ENCODE results near the gene ITPRIP.

ITPRIP gene

DNA sequence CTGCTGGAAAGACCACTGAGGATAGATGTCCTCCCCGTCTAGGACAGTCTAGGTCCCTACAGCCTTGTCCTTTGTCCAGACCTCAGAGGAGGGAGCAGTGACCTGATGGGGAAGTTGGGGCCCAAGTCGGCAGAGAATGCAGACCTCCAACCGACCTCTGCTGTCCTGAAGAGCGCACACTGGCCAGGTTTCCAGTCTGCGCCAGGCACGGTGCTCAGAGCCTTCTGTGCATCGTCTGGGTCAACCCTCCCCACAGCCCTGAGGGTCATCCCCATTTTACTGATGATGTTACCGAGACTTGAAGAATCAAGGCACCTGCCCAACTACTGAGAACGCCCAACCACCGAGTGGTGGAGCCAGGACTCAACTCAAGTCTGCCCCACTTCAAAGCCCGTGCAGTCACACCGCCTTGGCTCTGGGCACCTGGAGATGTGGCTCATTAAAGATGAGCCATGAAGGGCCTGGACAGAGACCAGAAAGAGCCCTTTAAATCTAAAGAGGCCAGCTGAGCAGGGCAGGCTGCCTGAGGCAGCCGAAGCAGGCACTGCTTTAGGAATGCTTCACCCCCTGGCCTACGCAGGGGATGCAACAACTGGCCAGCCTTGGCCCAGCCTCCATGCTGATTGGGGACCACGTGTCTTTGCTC lies 4.4 kb downstream of the ITPRIP start:
- Histone ChIP-seq H3K14ac (ENCODE audit: low read length) (no peak overlapping the region), H3K9me3 (replicated peaks in 1 of 2; ENCODE audit: control insufficient read depth in 2 of 2, insufficient read depth in 1 of 2, low read depth in 1 of 2, low read length in 2 of 2) (no peaks in the 10 kb centered on the region), H3K27me3 (ENCODE audit: control insufficient read depth in 3 of 3, insufficient read depth in 3 of 3, low read depth in 1 of 3, low read length in 3 of 3) (peaks cover 0 to 37% (median 0%) of the 10 kb centered on the region in 3 experiments), H3K4me1 (ENCODE audit: control insufficient read depth in 2 of 2, insufficient read depth in 1 of 2, low read depth in 1 of 2, low read length in 2 of 2) (peaks cover 51 to 53% of the 10 kb centered on the region in 2 donors), H2BK5ac (ENCODE audit: low read length) (no peak overlapping the region), H3K36me3 (replicated peaks in 1 of 2; ENCODE audit: control insufficient read depth in 2 of 2, insufficient read depth in 2 of 2, low read length in 2 of 2) (peaks cover 0 to 24% of the 10 kb centered on the region in 2 donors), H3K4me2 (ENCODE audit: insufficient read depth, low read length, poor library complexity, severe bottlenecking) (no peak overlapping the region), H3K27ac (replicated peaks; ENCODE audit: low read length) (no peak overlapping the region), H2BK12ac (ENCODE audit: low read length) (no peak overlapping the region), H3K18ac (ENCODE audit: low read length) (no peak overlapping the region), H3K23ac (ENCODE audit: low read depth, low read length, poor library complexity) (no peak overlapping the region), H2BK15ac (ENCODE audit: low read length) (no peak overlapping the region), H3K9ac (ENCODE audit: low read depth, low read length, poor library complexity) (no peak overlapping the region), H2AK5ac (ENCODE audit: low read depth, low read length) (no peak overlapping the region), H3K4me3 (ENCODE audit: low read length in 2 of 2) (no peak overlapping the region), H4K8ac (ENCODE audit: low read depth, low read length) (no peak overlapping the region), H2BK120ac (ENCODE audit: low read depth, low read length) (no peak overlapping the region), H3K79me1 (ENCODE audit: low read depth, low read length) (peaks cover 6% of the 10 kb centered on the region), H2AFZ (ENCODE audit: low read length) (no peak overlapping the region), H3K4ac (ENCODE audit: low read length) (no peak overlapping the region), H4K91ac (ENCODE audit: low read depth, low read length, poor library complexity) (no peak overlapping the region)
- no CpG with 5 or more reads among the region's 15 CpGs for whole genome bisulfite sequencing, 2 donors (ENCODE audit: extremely low coverage in 2 of 2, insufficient read length in 2 of 2, insufficient replicate concordance in 1 of 2)
- DNase-seq (ENCODE audit: low spot score), result no peak

GRCh38 chr10:104333032-104333727 lies 5.1 kb downstream of the ITPRIP start:
- peaks cover 55% of the 10 kb centered on the region in 2 donors for H3K4me1 ChIP-seq (ENCODE audit: control insufficient read depth in 2 of 2, insufficient read depth in 1 of 2, low read depth in 1 of 2, low read length in 2 of 2)
- H2BK5ac ChIP-seq (ENCODE audit: low read length), result no peak overlapping the region
- no peak overlapping the region for H2BK15ac ChIP-seq (ENCODE audit: low read length)
- no peak overlapping the region for H4K91ac ChIP-seq (ENCODE audit: low read depth, low read length, poor library complexity)
- H2BK12ac ChIP-seq (ENCODE audit: low read length), result no peak overlapping the region
- H3K27ac ChIP-seq (replicated peaks; ENCODE audit: low read length), result no peak overlapping the region
- H3K23ac ChIP-seq (ENCODE audit: low read depth, low read length, poor library complexity), result no peak overlapping the region
- H3K4me2 ChIP-seq (ENCODE audit: insufficient read depth, low read length, poor library complexity, severe bottlenecking), result no peak overlapping the region
- H2AK5ac ChIP-seq (ENCODE audit: low read depth, low read length), result no peak overlapping the region
- H3K36me3 ChIP-seq (replicated peaks in 1 of 2; ENCODE audit: control insufficient read depth in 2 of 2, insufficient read depth in 2 of 2, low read length in 2 of 2), result peaks cover 0 to 24% of the 10 kb centered on the region in 2 donors
- H2BK120ac ChIP-seq (ENCODE audit: low read depth, low read length), result no peak overlapping the region
- H3K18ac ChIP-seq (ENCODE audit: low read length), result no peak overlapping the region
- no peak overlapping the region for H3K4me3 ChIP-seq (ENCODE audit: low read length in 2 of 2)
- no CpG with 5 or more reads among the region's 13 CpGs for WGBS, 2 donors (ENCODE audit: extremely low coverage in 2 of 2, insufficient read length in 2 of 2, insufficient replicate concordance in 1 of 2)
- H3K14ac ChIP-seq (ENCODE audit: low read length), result no peak overlapping the region
- H2AFZ ChIP-seq (ENCODE audit: low read length), result no peak overlapping the region
- peaks cover 6% of the 10 kb centered on the region for H3K79me1 ChIP-seq (ENCODE audit: low read depth, low read length)
- H4K8ac ChIP-seq (ENCODE audit: low read depth, low read length), result no peak overlapping the region
- H3K9ac ChIP-seq (ENCODE audit: low read depth, low read length, poor library complexity), result no peak overlapping the region
- no peaks in the 10 kb centered on the region for H3K9me3 ChIP-seq (replicated peaks in 1 of 2; ENCODE audit: control insufficient read depth in 2 of 2, insufficient read depth in 1 of 2, low read depth in 1 of 2, low read length in 2 of 2)
- H3K27me3 ChIP-seq (ENCODE audit: control insufficient read depth in 3 of 3, insufficient read depth in 3 of 3, low read depth in 1 of 3, low read length in 3 of 3), result peaks cover 0 to 37% (median 0%) of the 10 kb centered on the region in 3 experiments
- no peak for DNase-seq (ENCODE audit: low spot score)
- no peak overlapping the region for H3K4ac ChIP-seq (ENCODE audit: low read length)

- no peak overlapping the region for H3K9ac ChIP-seq (ENCODE audit: low read depth, low read length, poor library complexity)
- no peak overlapping the region for H2BK120ac ChIP-seq (ENCODE audit: low read depth, low read length)
- H3K4me2 ChIP-seq (ENCODE audit: insufficient read depth, low read length, poor library complexity, severe bottlenecking), result no peak overlapping the region
- no peak overlapping the region for H2BK5ac ChIP-seq (ENCODE audit: low read length)
- H2BK12ac ChIP-seq (ENCODE audit: low read length), result no peak overlapping the region
- no peak overlapping the region for H4K8ac ChIP-seq (ENCODE audit: low read depth, low read length)
- DNase-seq (ENCODE audit: low spot score), result no peak
- no peak overlapping the region for H4K91ac ChIP-seq (ENCODE audit: low read depth, low read length, poor library complexity)
- H3K4me3 ChIP-seq (ENCODE audit: low read length in 2 of 2), result no peak overlapping the region
- H3K4ac ChIP-seq (ENCODE audit: low read length), result no peak overlapping the region
- H2AK5ac ChIP-seq (ENCODE audit: low read depth, low read length), result no peak overlapping the region
- H3K36me3 ChIP-seq (replicated peaks in 1 of 2; ENCODE audit: control insufficient read depth in 2 of 2, insufficient read depth in 2 of 2, low read length in 2 of 2), result peaks cover 0 to 24% of the 10 kb centered on the region in 2 donors
- H3K9me3 ChIP-seq (replicated peaks in 1 of 2; ENCODE audit: control insufficient read depth in 2 of 2, insufficient read depth in 1 of 2, low read depth in 1 of 2, low read length in 2 of 2), result no peaks in the 10 kb centered on the region
- peaks cover 6% of the 10 kb centered on the region for H3K79me1 ChIP-seq (ENCODE audit: low read depth, low read length)
- H3K4me1 ChIP-seq (ENCODE audit: control insufficient read depth in 2 of 2, insufficient read depth in 1 of 2, low read depth in 1 of 2, low read length in 2 of 2), result peaks cover 62% of the 10 kb centered on the region in 2 donors
- no peak overlapping the region for H3K14ac ChIP-seq (ENCODE audit: low read length)
- no peak overlapping the region for H3K18ac ChIP-seq (ENCODE audit: low read length)
- no peak overlapping the region for H2AFZ ChIP-seq (ENCODE audit: low read length)
- H3K27ac ChIP-seq (replicated peaks; ENCODE audit: low read length), result no peak overlapping the region
- WGBS, 2 donors (ENCODE audit: extremely low coverage in 2 of 2, insufficient read length in 2 of 2, insufficient replicate concordance in 1 of 2), result no CpG with 5 or more reads among the region's 11 CpGs
- no peak overlapping the region for H2BK15ac ChIP-seq (ENCODE audit: low read length)
- peaks cover 0 to 44% (median 0%) of the 10 kb centered on the region in 3 experiments for H3K27me3 ChIP-seq (ENCODE audit: control insufficient read depth in 3 of 3, insufficient read depth in 3 of 3, low read depth in 1 of 3, low read length in 3 of 3)
- H3K23ac ChIP-seq (ENCODE audit: low read depth, low read length, poor library complexity), result no peak overlapping the region
Observed at GRCh38 chr10:104332243-104333031, 5.8 kb downstream of the ITPRIP start.
